Measurements from ENCODE around the gene PTCD1.
A peak's percentile ranks its signal among the peaks of the same experiment; 100 is the strongest.

Gene PTCD1, protein sequence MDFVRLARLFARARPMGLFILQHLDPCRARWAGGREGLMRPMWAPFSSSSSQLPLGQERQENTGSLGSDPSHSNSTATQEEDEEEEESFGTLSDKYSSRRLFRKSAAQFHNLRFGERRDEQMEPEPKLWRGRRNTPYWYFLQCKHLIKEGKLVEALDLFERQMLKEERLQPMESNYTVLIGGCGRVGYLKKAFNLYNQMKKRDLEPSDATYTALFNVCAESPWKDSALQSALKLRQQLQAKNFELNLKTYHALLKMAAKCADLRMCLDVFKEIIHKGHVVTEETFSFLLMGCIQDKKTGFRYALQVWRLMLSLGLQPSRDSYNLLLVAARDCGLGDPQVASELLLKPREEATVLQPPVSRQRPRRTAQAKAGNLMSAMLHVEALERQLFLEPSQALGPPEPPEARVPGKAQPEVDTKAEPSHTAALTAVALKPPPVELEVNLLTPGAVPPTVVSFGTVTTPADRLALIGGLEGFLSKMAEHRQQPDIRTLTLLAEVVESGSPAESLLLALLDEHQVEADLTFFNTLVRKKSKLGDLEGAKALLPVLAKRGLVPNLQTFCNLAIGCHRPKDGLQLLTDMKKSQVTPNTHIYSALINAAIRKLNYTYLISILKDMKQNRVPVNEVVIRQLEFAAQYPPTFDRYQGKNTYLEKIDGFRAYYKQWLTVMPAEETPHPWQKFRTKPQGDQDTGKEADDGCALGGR

DNA sequence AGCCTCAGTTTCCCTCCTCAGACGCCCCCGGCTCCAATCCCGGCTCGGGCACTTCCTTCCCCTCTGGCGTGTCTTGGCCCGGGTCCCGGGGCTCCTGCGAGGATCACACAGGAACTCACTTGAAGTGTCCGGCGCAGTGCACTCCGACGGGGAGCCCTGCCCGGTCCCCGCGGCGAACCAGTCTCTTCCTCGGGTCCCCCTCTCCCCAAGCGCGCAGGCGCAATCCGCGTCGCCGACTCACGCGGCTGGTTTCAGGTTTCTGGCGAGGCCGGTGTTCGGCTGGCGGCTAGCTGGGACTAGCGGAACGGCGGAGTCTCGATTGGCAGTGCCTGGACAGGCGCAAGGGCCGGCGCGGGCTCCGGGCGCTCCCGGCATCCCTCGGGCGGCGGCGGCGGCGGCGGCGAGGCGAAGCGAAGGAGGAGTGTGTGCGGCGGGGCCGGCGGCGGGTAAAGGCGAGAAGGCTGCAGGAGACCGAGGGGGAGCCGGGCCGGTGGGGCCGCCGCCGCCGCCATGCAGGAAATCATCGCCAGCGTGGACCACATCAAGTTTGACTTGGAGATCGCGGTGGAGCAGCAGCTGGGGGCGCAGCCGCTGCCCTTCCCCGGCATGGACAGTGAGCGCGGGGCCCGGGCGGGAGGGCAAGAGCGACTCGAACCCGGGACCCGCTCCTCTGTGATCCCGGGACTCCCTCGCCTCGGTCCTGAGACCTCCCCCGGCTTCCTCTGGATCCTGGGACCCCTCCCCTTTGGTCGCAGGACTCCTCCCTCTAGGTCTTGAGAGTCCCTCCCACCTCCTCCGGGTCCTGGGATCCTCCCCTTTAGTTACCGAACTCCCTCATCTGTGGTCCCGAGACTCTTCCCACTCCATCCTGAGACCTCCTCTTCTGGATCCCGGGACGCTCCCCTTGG is at the start of gene PTCD1, which contains the start of gene CPSF4:
Gene PTCD1, minus strand, starts transcription at position 226 of the 908 bp plus-strand sequence. CDS start 3,556 bp downstream, outside the sequence.
Gene CPSF4, plus strand, starts transcription at position 371 of the 908 bp plus-strand sequence. Its CDS starts 140 bp downstream, at position 511.
- peak; percentile 75 to 83 for DNase-seq (ENCODE audit: low read depth in 1 of 2, low spot score in 1 of 2)

DNA sequence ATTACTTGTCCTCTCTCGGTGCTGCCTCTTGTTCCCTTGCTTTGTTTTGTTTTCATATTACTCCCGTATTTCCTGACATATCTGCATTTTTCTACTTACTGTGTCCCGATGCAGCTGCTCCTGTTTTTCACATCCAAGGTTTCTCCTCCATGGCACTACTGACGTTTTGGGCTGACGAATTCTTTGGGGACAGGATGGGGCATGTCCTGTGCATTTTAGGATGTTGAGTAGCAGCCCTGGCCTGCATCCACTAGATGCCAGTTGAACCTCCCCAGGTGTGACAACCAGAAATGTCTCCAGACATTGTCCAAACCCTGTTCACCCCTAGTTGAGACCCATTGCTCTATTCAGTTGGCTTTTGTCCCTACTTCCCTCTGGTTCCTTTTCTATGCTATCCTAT is 46.5 kb upstream of the PTCD1 start:
- DNase-seq (ENCODE audit: low read depth in 1 of 2, low spot score in 1 of 2), result no peak

DNA sequence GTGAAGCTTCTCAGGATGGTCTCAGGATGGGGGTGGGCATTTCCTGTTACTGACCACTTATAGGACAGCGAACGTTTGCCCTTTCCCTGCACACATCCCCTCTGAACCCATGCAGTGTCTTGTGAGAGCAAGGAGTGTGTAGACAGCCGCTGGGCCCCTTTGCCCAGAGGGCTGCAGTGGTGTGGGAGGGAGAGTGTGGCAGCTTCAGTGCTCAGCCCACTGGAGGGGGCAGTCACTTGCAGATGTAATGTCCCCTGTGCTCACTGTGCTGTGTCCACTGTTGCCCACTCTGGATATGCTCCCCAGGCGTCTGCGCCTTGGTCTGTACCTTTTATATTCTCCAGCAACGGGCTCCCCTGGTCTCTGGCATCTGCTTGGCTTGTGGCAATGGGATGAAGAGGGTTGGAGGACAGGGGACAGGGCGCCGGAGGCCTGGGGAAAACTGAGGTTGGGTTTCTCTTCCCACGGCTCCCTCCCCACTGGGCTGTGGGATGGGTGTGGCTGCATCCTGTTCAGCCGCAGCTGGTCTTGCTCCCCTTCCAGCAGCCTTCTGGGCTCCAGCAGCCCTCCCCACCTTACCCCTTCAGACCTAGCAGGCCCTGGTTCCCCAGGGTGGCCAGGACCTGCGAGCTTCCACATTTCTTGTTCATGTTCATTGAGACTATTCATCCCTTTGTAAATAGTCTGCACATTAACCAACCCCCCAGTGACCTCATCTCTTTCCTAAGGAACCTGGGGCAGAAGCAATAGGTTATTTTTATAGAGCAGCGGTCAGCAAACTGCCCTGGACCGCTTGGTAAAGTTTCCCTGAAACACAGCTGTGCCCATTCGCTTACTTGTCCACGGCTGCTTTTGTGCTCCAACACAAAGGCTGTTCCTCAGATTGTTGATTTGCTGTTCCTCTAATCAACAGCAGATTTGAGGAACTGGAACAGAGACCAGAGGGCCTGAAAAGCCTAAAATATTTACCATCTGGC is 40.2 kb upstream of the PTCD1 start:
- no peak for DNase-seq (ENCODE audit: low read depth in 1 of 2, low spot score in 1 of 2)

DNA sequence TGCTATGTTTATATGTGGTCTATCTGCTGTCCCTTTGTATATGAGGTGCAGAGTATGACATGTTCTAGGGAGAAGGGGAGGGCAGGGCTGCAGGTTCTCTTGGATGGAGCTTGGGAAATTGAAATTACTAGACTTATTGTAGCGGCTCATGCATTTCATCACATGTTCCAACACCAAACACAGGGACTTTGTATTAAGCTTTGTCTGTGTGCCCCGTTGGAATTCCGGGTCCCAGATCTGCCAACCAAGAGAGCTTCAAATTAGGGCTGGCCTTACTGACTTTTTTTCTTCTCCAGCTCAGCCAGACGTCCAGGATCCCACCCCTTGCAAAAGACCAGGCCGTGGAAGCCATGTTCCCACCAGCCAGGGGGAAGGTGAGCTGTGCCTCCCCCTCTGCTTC is 37.5 kb upstream of the PTCD1 start:
- no peak for DNase-seq (ENCODE audit: low read depth in 1 of 2, low spot score in 1 of 2)

DNA sequence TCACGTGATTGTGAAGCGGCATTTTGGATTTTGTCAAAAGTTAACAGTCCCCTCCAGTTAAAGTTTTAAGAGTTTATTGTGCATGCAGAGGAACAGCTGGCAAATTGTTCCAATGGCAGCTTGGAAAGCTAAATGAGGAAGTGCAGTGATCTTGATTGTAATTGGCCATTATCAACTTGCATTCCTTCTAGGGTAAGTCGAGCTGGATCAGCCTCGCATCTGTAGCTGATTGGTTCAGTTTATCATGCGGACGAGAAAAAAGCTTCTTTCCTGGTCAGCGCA is 34.7 kb upstream of the PTCD1 start:
- no peak for DNase-seq (ENCODE audit: low read depth in 1 of 2, low spot score in 1 of 2)

DNA sequence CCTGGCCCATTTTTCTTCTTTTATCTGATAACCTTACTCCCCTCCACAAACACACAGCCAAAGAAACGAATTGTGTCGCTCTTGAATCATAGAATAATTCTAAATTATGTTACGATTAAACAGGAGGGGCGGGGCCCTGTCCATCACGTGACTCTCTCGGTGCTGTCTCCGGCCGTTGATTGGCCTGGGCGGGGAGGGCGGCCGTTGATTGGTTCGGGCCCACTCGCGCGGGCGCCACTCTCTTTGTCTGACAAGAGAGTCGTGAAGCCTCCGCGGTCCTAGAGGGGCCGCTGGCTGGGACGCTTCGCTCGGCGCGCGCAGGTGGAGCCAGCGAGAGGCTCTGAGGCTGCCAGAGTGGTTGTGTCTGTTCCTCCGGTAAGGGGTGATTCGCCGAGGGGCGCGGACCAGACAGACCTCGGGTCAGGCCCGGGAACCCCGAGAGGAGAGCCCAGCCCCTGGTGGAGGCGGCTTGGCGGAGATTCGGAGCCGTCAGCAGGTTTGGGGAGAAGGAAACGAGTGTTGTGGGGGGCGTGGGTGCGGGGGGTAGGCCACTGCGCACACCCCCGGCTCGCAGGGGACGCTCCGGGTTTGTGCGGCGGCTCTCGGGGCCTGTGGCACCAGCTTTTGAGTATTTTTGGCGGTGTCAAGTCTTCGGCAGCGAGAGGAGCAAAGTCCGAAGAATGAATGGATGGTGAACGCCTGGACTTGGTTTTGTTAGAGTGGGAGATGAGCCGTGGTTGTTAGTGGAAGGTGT is 34.1 kb upstream of the PTCD1 start, which contains the start of gene ZNF789:
Gene ZNF789, plus strand, starts transcription at position 330 of the 754 bp plus-strand sequence. CDS start 3,567 bp downstream, outside the sequence.
- DNase-seq (ENCODE audit: low read depth in 1 of 2, low spot score in 1 of 2), result peak; percentile 97

DNA sequence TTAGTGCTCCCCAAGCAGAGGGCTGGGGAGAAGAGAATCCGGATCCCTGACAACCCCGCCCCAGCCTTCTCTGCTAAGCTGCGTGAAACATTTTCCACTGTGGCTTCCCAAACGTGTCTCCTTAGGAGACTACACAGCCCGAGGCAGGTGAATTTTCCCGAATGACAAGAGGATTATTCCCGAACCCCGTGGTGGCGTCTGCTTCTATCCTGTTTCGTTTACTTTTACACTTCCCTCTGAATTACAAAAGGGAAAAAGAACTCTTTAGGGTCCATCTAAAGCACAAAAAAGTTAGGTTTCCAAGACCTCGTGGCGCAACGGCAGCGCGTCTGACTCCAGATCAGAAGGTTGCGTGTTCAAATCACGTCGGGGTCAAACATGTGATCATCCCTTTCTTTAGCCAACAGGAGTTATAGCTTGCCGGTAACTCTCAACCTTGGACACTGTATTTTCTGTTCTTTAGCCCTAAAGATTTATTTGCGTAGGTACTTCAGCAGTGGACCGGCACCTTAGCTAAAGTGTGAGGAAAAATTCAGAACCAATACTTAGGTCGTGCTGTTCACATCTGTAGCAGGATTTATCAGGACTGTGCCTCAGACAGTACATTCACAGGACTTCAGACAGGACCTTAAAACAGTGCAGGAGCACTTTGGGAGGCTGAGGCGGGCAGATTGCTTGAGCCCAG is 30.9 kb upstream of the PTCD1 start:
- DNase-seq (ENCODE audit: low read depth in 1 of 2, low spot score in 1 of 2), result no peak

DNA sequence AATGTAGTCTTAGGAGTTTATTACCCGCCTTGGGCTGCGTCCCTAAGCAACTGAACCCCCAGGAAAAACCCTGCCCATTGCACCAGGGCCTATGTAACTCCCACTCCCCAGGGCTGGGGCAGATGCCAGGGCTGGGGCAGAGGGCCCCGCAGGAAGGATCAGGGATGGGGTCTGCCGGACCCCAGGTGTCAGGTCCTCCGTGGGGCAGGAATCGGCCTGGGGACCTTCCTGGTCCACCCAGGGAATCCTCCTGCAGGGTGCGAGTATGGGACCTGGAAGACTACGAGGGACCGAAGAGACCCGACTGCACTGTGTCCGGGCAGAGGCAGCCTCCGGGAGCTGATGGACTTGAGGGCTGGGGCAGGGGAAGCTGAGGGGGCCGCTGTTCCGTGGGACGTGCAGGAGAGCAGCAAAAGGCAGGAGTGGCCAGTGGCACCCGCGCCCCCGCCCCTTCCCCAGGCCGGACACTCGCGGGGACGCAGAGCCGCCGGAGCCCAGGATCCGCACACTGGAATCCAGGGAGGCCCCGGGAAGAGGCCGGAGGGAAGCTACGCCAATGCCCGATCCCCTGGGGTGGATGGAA is 29.8 kb upstream of the PTCD1 start:
- no peak for DNase-seq (ENCODE audit: low read depth in 1 of 2, low spot score in 1 of 2)

DNA sequence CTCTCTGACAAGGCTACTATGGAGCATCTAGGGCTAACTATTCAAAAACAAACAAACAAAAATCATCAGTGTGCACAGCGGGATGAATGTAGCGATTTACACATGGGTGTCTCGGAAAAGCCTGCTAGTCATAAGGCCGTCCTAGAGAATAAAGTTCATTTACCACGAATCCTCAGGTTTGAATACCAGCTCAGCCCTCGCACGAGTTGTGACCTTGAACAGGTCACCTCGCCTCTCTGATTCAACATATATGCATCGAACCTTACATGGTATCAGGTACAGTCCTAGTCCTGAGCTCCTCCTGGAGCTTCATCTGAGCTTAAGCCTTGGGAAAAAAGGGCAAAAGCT is 26.8 kb upstream of the PTCD1 start:
- DNase-seq (ENCODE audit: low read depth in 1 of 2, low spot score in 1 of 2), result no peak

DNA sequence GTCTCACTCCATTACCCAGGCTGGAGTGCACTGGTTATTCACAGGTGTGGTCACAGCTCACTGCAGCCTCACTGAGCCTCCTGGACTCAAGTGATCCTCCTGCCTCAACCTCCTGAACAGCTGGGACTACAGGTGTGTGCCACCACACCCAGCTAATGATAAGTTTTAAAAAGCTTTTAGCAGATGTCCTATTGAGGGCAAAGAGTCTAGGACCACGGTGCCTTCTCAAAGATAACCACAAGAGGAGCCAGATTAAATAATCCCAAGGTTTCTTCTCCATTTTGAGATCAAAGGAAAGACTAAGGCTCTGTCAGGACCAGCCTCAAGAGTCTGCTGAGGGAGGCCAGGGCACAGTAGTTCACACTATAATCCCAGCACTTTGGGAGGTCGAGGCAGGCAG is 22.6 kb upstream of the PTCD1 start:
- DNase-seq (ENCODE audit: low read depth in 1 of 2, low spot score in 1 of 2), result no peak

DNA sequence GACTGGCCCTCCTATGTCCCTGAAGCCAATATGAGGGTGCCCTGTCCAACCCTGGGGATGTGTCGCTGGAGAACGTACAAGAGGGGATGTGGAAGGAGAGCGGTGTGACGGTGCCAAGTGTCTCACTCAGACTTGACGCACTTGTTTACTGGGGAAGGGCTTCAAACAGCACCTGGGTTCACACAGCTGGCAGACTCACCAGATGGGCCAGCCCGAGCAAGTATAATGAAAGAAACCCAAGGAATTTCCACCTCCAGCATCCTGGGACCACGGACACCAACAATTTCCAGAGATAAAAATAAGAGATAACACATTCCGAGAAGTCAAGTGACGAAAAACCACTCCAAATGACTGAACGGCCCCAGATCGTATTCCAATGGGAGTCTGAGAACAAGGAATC is 22.1 kb upstream of the PTCD1 start:
- no peak for DNase-seq (ENCODE audit: low read depth in 1 of 2, low spot score in 1 of 2)

DNA sequence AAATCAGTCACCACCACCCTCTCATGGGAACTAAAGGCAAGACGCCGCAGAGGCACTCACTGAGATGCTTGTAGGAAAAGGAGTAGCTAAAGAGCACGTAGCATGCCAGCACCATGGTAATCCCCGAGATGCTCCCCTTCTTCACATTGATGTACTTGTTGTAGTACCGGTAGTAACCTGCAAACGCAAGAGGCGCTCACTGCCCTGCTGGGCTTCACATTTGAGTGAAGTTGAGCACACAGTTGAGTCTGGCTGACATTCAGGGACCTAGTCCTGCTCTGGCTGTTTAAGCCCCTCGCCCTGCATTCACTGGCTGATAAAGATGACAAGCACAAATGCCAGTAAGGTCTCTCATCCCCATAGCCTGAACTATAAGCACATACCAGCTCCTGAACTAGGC is 20.5 kb upstream of the PTCD1 start:
- no peak for DNase-seq (ENCODE audit: low read depth in 1 of 2, low spot score in 1 of 2)

DNA sequence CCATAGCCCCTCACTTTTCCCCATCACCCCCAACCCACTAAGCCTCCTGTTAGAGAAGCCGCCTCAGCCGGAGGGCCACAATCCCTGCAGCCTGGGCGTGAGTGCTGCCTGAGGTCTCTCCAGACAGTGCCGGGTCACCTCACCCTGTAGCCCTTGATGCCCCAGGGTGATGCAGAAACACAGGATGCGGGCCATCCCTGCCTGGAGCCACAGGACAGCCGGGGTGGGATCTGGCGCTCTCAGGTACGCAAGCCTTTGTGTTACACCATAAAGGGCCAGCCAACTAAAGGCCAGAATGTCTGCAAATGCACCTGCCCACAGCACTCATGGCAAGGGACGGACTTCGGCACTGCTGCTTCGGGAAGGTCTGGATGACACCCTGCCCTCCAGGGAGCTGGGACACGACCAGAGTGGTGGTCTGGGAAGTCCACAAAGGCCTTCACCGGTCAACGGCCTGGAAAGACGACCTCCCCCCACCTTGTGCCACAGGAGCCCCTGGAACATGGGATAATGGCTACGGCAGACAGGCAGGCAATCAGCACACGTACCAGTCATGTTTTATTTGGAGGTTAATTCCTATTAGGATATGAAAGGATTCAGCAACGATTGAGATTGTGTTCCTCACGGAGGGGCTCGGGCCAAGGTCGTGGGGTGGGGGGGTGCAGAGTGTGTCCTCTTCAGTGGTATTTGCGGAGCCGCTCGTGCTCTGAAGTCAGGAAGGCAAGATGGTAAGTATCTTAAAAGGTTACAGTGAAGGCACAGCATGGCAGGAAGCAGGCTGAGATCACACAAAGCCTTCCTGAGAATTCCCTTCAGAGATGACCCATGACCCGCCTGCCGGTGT is 19.3 kb upstream of the PTCD1 start:
- no peak for DNase-seq (ENCODE audit: low read depth in 1 of 2, low spot score in 1 of 2)

DNA sequence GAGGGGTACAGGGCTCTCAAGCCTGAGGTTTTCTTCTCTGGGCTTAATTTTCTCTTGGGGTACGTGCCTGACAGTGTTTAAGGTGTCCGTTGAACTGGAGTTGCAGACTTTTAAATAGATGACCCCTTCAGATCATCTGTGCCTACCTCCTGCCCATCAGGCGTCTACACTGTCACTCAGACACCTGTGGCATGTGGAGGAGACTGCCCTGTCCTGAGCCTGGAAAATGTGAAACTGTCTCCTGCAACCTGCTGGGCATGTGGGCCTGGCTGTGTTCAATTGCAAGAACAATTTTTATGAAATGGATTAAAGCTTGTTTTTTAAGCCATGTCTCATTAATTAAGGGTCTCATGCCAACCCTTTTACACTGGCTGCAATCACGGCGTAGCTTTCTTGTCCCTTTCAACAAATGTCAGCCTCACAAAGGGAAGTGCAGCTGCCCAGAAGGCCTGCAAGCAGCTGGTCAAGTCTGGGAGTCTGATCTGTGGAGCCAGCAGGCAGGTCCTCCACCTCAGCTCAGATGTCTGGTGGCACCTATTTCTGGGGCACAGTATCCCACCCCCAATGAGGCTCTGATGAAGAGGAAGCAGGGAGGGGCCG is 18.6 kb upstream of the PTCD1 start:
- DNase-seq (ENCODE audit: low read depth in 1 of 2, low spot score in 1 of 2), result no peak

DNA sequence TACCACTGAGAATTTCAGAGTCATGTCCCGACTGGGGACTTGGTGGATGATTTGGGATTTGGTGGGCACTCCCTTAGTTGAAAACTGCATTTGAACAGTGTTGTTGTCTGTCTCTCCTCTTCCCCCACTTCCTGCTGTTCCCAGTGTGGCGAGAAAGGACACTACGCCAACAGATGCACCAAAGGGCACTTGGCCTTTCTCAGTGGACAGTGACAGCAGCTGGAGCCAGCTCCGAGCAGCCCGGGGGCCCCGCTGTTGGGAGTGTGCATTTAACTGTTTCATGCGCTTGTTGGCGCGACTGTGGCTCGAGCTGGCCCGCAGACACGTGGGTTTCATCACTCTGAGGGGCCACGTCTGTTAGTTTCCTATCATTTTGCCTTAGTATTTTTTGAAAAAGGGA is 17.7 kb upstream of the PTCD1 start:
- DNase-seq (ENCODE audit: low read depth in 1 of 2, low spot score in 1 of 2), result no peak

DNA sequence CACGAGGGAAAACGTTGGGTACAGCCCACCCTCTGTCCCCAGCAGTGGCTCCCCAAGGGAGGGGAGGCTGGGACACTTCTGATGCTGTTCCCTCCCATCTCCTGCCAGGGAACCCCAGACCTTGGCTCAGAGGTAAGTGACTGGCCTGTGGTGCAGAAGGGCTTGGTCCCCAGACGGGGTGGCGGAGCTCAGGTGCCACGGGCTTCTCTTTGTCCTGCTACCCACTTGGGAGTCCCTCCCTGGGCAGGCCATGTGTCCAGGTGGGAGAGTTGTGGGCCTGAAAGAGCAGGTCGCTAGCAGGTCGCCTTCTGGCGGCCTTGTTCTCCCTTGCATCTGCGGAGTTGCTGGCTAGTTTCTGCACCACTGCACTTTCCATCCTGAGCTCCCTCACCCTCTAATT is 17.3 kb upstream of the PTCD1 start:
- no peak for DNase-seq (ENCODE audit: low read depth in 1 of 2, low spot score in 1 of 2)

DNA sequence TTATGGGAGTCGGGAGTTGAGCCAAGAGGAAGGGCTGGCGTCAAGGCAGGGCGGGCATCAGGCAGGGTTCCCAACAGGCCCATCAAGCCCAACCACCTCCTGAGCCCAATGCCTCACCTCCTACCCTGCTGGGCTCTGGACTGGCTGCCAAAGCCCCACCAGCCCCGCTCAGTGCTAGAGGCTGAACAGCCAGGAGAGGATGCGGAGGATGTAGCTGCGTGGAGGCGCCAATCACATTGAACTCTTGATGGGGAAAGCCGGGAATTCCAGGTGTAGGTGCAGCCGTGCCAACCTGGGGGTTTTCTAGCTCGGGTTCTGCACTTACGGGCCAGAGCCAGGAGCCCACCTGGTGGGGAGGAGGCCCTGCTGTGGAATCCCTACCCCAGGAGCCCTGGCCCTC is 14.5 kb upstream of the PTCD1 start:
- no peak for DNase-seq (ENCODE audit: low read depth in 1 of 2, low spot score in 1 of 2)

DNA sequence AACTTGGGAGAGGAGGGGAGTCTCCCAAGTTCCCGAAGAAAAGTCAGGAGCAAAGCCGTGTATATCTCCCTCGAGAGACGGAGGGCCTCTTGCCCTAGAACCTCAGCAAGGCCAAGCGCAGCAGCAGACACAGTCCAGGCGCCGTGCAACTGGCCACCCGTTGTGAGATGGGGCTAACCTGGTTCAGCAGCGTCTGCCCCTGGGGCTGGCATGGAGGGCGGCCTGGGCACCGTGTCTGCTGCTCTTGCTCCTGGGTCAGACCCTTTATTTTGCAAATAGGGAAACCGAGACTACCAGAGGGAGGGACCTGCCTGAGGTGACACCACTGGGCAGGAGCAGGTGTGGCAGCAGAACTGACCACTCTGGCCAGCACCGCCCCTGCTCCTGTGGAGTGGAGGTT is 13.9 kb upstream of the PTCD1 start:
- DNase-seq (ENCODE audit: low read depth in 1 of 2, low spot score in 1 of 2), result no peak
